ENCODE results near the gene RFX5. TPM values are rescaled to one million over a fixed set of nuclear protein-coding genes. Genes with fewer than 3 reads are reported as not detected.

RFX5 gene
- polyA plus RNA-seq, 3 donors, result 39.4 to 47.0 (median 45.2) TPM

DNA sequence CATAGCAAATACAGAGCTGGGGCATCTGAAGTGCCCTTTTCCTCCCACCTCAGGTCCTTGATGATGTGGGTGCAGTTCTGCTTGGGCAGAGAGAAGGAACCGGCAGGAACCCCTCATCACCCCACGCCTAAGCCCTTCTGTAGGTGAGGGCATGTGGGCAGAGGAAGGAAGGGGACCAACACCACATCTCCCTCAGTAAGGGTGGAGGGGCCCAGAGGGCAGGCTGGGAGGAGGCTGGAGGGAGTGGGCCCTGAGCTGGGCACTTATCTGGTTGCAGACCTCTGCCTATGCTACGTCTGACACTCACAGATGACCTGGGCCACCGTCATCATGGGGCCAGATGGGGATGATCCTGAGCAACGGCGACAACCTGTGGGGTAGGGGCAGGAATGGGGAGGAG is 54.0 kb downstream of the RFX5 start:
- DNase-seq (ENCODE audit: extremely low read depth in 1 of 11, low read depth in 9 of 11, low spot score in 4 of 11), result no peak

GRCh38 chr1:151292207-151293030 is 54.6 kb downstream of the RFX5 start:
- DNase-seq (ENCODE audit: extremely low read depth in 1 of 11, low read depth in 9 of 11, low spot score in 4 of 11), result no peak

- no peak for DNase-seq (ENCODE audit: extremely low read depth in 1 of 11, low read depth in 9 of 11, low spot score in 4 of 11)
Measured at GRCh38 chr1:151290709-151291303, 56.2 kb downstream of the RFX5 start.

Other genes with a start within 250 kb of the RFX5 start
- 10 to 100 TPM; 29.8 to 34.5 (median 29.9) TPM for gene SEMA6C, start 200.6 kb downstream of the RFX5 start, polyA plus RNA-seq (ENCODE audit: insufficient read length in 3 of 3)
- gene TNFAIP8L2, start 190.6 kb downstream of the RFX5 start, polyA plus RNA-seq (ENCODE audit: insufficient read length in 3 of 3), result 1 to 10 TPM; 1.0 to 1.5 (median 1.3) TPM
- gene LYSMD1, start 181.3 kb downstream of the RFX5 start, polyA plus RNA-seq (ENCODE audit: insufficient read length in 3 of 3), result 10 to 100 TPM; 16.4 to 20.1 (median 19.0) TPM
- gene SCNM1, start 181.1 kb downstream of the RFX5 start, polyA plus RNA-seq (ENCODE audit: insufficient read length in 3 of 3), result 10 to 100 TPM; 38.4 to 45.2 (median 40.1) TPM
- 1 to 10 TPM; 1.0 to 2.0 (median 1.4) TPM for gene TMOD4, start 171.3 kb downstream of the RFX5 start, polyA plus RNA-seq (ENCODE audit: insufficient read length in 3 of 3)
- 10 to 100 TPM; 63.9 to 81.9 (median 68.9) TPM for gene VPS72, start 157.1 kb downstream of the RFX5 start, polyA plus RNA-seq (ENCODE audit: insufficient read length in 3 of 3)
- 10 to 100 TPM; 61.9 to 79.7 (median 73.5) TPM for gene PIP5K1A, start 148.7 kb downstream of the RFX5 start, polyA plus RNA-seq (ENCODE audit: insufficient read length in 3 of 3)
- gene PSMD4, start 92.5 kb downstream of the RFX5 start, polyA plus RNA-seq (ENCODE audit: insufficient read length in 3 of 3), result 100 to 1,000 TPM; 160 to 185 (median 174) TPM
- gene ZNF687, start 65.0 kb downstream of the RFX5 start, polyA plus RNA-seq (ENCODE audit: insufficient read length in 3 of 3), result 10 to 100 TPM; 20.4 to 27.1 (median 25.2) TPM
- gene PI4KB, start 19.8 kb downstream of the RFX5 start, polyA plus RNA-seq (ENCODE audit: insufficient read length in 3 of 3), result 10 to 100 TPM; 62.6 to 67.6 (median 65.7) TPM
- gene SELENBP1, start 25.5 kb upstream of the RFX5 start, polyA plus RNA-seq (ENCODE audit: insufficient read length in 3 of 3), result 10 to 100 TPM; 42.1 to 55.9 (median 52.7) TPM
- gene PSMB4, start 52.3 kb upstream of the RFX5 start, polyA plus RNA-seq (ENCODE audit: insufficient read length in 3 of 3), result 100 to 1,000 TPM; 248 to 269 (median 260) TPM
- gene POGZ, start 112.2 kb upstream of the RFX5 start, polyA plus RNA-seq (ENCODE audit: insufficient read length in 3 of 3), result 100 to 1,000 TPM; 106 to 148 (median 113) TPM
- gene CGN, start 164.1 kb upstream of the RFX5 start, polyA plus RNA-seq (ENCODE audit: insufficient read length in 3 of 3), result 10 to 100 TPM; 36.5 to 49.3 (median 42.1) TPM
- gene TUFT1, start 193.1 kb upstream of the RFX5 start, polyA plus RNA-seq (ENCODE audit: insufficient read length in 3 of 3), result 10 to 100 TPM in 2 of 3 donors, 1 to 10 TPM in 1; 9.0 to 15.3 (median 11.4) TPM

All from renal cortex interstitium (tissue), 11 donors.